Parathyroid adenoma (tissue), 2 donors: ENCODE data around the gene PROB1.

Experiments
- H2AFZ ChIP-seq: fragments of 300-600 bp; sonication (generic); one replicate; pipeline ENCODE4 v1.7.0; 2017; ENCODE audit warnings: antibody characterized with exemption, mild to moderate bottlenecking
- H3K27ac ChIP-seq: fragments of 300-600 bp; sonication (generic); one replicate; pipeline ENCODE4 v1.7.0; 2017
- H3K27me3 ChIP-seq: fragments of 300-600 bp; sonication (generic); one replicate; pipeline ENCODE4 v1.7.0; 2017; ENCODE audit warnings: low read length; ENCODE audit not compliant: control insufficient read depth, insufficient read depth
- H3K36me3 ChIP-seq: fragments of 300-600 bp; sonication (generic); one replicate; pipeline ENCODE4 v1.7.0; 2017; ENCODE audit warnings: low read length; ENCODE audit not compliant: control insufficient read depth, insufficient read depth
- H3K4me1 ChIP-seq: fragments of 300-600 bp; sonication (generic); one replicate; pipeline ENCODE4 v1.7.0; 2017; ENCODE audit warnings: control low read depth
- H3K4me2 ChIP-seq: fragments of 300-600 bp; sonication (generic); one replicate; pipeline ENCODE4 v1.7.0; 2017; ENCODE audit warnings: low read length
- H3K4me3 ChIP-seq: fragments of 300-600 bp; sonication (generic); one replicate; pipeline ENCODE4 v1.7.0; 2017; ENCODE audit warnings: low read depth, low read length
- H3K79me2 ChIP-seq: fragments of 300-600 bp; sonication (generic); one replicate; pipeline ENCODE4 v1.7.0; 2017; ENCODE audit warnings: control low read depth
- H3K9ac ChIP-seq: fragments of 300-600 bp; sonication (generic); one replicate; pipeline ENCODE4 v1.7.0; 2017; ENCODE audit warnings: mild to moderate bottlenecking
- H3K9me3 ChIP-seq: fragments of 300-600 bp; sonication (generic); one replicate; pipeline ENCODE4 v1.7.0; 2017; ENCODE audit warnings: low read length; ENCODE audit not compliant: control insufficient read depth
- CTCF ChIP-seq: fragments of 300-600 bp; sonication (generic); IDR thresholded peaks from one replicate; pipeline ENCODE4 v1.7.0; 2017; ENCODE audit warnings: antibody characterized with exemption, mild to moderate bottlenecking
- donor health status: primary hyperparathyroidism.

PROB1 gene

DNA sequence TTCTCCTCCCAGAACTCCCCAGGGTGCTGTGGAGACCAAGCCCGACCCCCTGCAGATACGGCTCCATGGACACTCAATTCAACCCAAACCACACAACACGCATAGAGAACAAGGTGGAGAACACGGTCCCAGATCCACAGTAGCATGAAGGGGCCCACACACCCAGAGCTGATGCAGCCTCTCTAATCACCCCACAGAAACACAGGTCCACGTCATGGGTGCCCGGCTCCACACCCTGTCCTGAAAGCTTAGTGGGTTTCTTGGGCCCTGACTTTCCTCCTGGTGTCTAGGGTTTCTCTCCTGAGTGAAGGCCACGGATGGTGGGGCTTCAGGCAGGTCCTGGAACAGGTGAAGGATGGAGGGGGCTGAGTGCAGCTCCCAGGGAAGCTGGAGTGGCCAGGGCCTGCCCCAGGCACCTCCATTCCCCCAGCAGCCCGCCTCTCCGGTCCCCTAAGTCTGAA lies 10.3 kb downstream of the PROB1 start:
- Histone ChIP-seq H3K27me3 (no peaks in the 10 kb centered on the region), H3K27ac (no peak overlapping the region), H3K4me2 (no peak overlapping the region), H3K9ac (no peak overlapping the region), H3K4me3 (no peak overlapping the region), H3K9me3 (no peaks in the 10 kb centered on the region), H3K79me2 (peaks cover 4% of the 10 kb centered on the region), H3K4me1 (peaks cover 23% of the 10 kb centered on the region), H3K36me3 (no peaks in the 10 kb centered on the region), H2AFZ (peak overlapping the region; percentile 73)
- TF ChIP-seq CTCF, result no peak

- Histone ChIP-seq H3K4me2 (no peak overlapping the region), H3K4me3 (no peak overlapping the region), H2AFZ (peak overlapping the region; percentile 73), H3K9ac (no peak overlapping the region), H3K9me3 (no peaks in the 10 kb centered on the region), H3K36me3 (no peaks in the 10 kb centered on the region), H3K79me2 (peaks cover 4% of the 10 kb centered on the region), H3K27me3 (no peaks in the 10 kb centered on the region), H3K27ac (no peak overlapping the region), H3K4me1 (peaks cover 23% of the 10 kb centered on the region)
- no peak for TF ChIP-seq CTCF
Observed at GRCh38 chr5:139383993-139384590, 10.8 kb downstream of the PROB1 start.

- no peak for TF ChIP-seq CTCF
- no peaks in the 10 kb centered on the region for H3K36me3 ChIP-seq
- no peaks in the 10 kb centered on the region for H3K9me3 ChIP-seq
- no peak within 1 kb of the TSS for H3K4me3 ChIP-seq
- no peaks in the 10 kb centered on the region for H3K27me3 ChIP-seq
- H3K4me2 ChIP-seq, result no peak within 1 kb of the TSS
- peak within 1 kb of the TSS; percentile 39 for H3K27ac ChIP-seq
- H3K79me2 ChIP-seq, result peaks cover 4% of the 10 kb centered on the region
- peak within 1 kb of the TSS; percentile 76 for H2AFZ ChIP-seq
- no peak within 1 kb of the TSS for H3K9ac ChIP-seq
- H3K4me1 ChIP-seq, result peaks cover 23% of the 10 kb centered on the region
Observed at GRCh38 chr5:139383275-139383992, 11.5 kb downstream of the PROB1 start, which contains the start of gene SLC23A1. Gene SLC23A1, minus strand, starts transcription at chr5:139383297. Its CDS starts 44 bp downstream, at chr5:139383253.

GRCh38 chr5:139382807-139383206 lies 12.1 kb downstream of the PROB1 start:
- Histone ChIP-seq H3K27ac (peak overlapping the region; percentile 39), H3K36me3 (no peaks in the 10 kb centered on the region), H3K4me1 (peaks cover 23% of the 10 kb centered on the region), H3K79me2 (peaks cover 4% of the 10 kb centered on the region), H2AFZ (no peak overlapping the region), H3K4me2 (no peak overlapping the region), H3K4me3 (no peak overlapping the region), H3K9me3 (no peaks in the 10 kb centered on the region), H3K27me3 (no peaks in the 10 kb centered on the region), H3K9ac (no peak overlapping the region)
- no peak for TF ChIP-seq CTCF
